Esophagus squamous epithelium (tissue), 4 donors: ENCODE results near the gene ADARB2.

Experiments used
- CTCF ChIP-seq, 6 experiments: fragments of 450-650 bp in 4 of 6; fragments of 200-600 bp in 2 of 6; sonication (generic) in 2 of 6; IDR thresholded peaks; one replicate each; pipeline ENCODE4 v1.5.1; 2016 to 2019; ENCODE audit warnings: antibody characterized with exemption in 6 of 6, mild to moderate bottlenecking in 4 of 6, moderate library complexity in 4 of 6
- POLR2A ChIP-seq, 4 donors: fragments of 450-650 bp; IDR thresholded peaks; one replicate each; pipeline ENCODE4 v1.6.1; 2017; ENCODE audit warnings: antibody characterized with exemption in 4 of 4, mild to moderate bottlenecking in 4 of 4, moderate library complexity in 3 of 4

- TF ChIP-seq CTCF (IDR thresholded peaks at IDR 0.05) (no peak), POLR2A (IDR thresholded peaks at IDR 0.05) (no peak)
These were observed 464.6 kb downstream of the ADARB2 start for GRCh38 chr10:1272777-1273161.
